Upper lobe of left lung (tissue), 4 donors: ENCODE measurements around the gene PRDM12.

Source experiments
- CTCF ChIP-seq, 6 experiments: fragments of 450-650 bp in 4 of 6; fragments of 200-600 bp in 2 of 6; sonication (generic) in 2 of 6; IDR thresholded peaks; one replicate each; pipeline ENCODE4 v1.5.1; 2016 to 2019; ENCODE audit warnings: antibody characterized with exemption in 6 of 6
- POLR2A ChIP-seq, 4 donors: fragments of 450-650 bp; IDR thresholded peaks; one replicate each; pipeline ENCODE4 v1.5.1; 2016 to 2017; ENCODE audit warnings: antibody characterized with exemption in 4 of 4, mild to moderate bottlenecking in 2 of 4
- POLR2AphosphoS5 ChIP-seq, 2 donors: sonication (generic); formaldehyde crosslinking; IDR thresholded peaks; one replicate each; pipeline ENCODE4 v1.5.1; 2017; ENCODE audit warnings: antibody characterized with exemption in 2 of 2

GRCh38 chr9:130640681-130641080, 23.7 kb upstream of the PRDM12 start:
- TF ChIP-seq CTCF (IDR thresholded peaks at IDR 0.05) (no peak), POLR2A (IDR thresholded peaks at IDR 0.05) (no peak), POLR2AphosphoS5 (IDR thresholded peaks at IDR 0.05) (no peak)
